Activated T-cell treated with anti-CD3 and anti-CD28 coated beads, Interleukin-2, amount 50 U/mL, for 24 hours (primary cell): ENCODE results near the gene EEF2K.
"Not testable (repeated sequence)": the region's sequence is repeated elsewhere in the genome, so short reads cannot be mapped to it uniquely, and the experiment has no call there.

ENCODE experiments used
- DNase-seq: peaks from one replicate; pipeline ENCODE4 v3.0.0-alpha.2; 2020
- H3K27ac Mint-ChIP-seq: 2 replicates; pipeline ENCODE4 v1.8.0; 2020; ENCODE audit warnings: mild to moderate bottlenecking, mixed read lengths
- H3K27me3 Mint-ChIP-seq: 2 replicates; pipeline ENCODE4 v1.8.0; 2020; ENCODE audit warnings: mixed read lengths
- H3K36me3 Mint-ChIP-seq: 2 replicates; pipeline ENCODE4 v1.8.0; 2020; ENCODE audit warnings: low read depth, mixed read lengths
- H3K4me1 Mint-ChIP-seq: 2 replicates; pipeline ENCODE4 v1.8.0; 2020; ENCODE audit warnings: low read depth, mixed read lengths
- H3K4me3 Mint-ChIP-seq: 2 replicates; pipeline ENCODE4 v1.8.0; 2020; ENCODE audit warnings: mild to moderate bottlenecking, moderate library complexity, mixed read lengths
- H3K9me3 Mint-ChIP-seq: 2 replicates; pipeline ENCODE4 v1.8.0; 2020; ENCODE audit warnings: mixed read lengths

The EEF2K gene

GRCh38 chr16:22195695-22196558, 10.2 kb upstream of the EEF2K start:
- peaks cover 5% of the 10 kb centered on the region for H3K9me3 Mint-ChIP-seq
- peak; percentile 98 for DNase-seq
- H3K27ac Mint-ChIP-seq, result peak overlapping the region; percentile 99
- peaks cover 3% of the 10 kb centered on the region for H3K27me3 Mint-ChIP-seq
- H3K4me1 Mint-ChIP-seq, result peaks cover 49% of the 10 kb centered on the region
- no peaks in the 10 kb centered on the region for H3K36me3 Mint-ChIP-seq
- H3K4me3 Mint-ChIP-seq, result peak overlapping the region; percentile 82

DNA sequence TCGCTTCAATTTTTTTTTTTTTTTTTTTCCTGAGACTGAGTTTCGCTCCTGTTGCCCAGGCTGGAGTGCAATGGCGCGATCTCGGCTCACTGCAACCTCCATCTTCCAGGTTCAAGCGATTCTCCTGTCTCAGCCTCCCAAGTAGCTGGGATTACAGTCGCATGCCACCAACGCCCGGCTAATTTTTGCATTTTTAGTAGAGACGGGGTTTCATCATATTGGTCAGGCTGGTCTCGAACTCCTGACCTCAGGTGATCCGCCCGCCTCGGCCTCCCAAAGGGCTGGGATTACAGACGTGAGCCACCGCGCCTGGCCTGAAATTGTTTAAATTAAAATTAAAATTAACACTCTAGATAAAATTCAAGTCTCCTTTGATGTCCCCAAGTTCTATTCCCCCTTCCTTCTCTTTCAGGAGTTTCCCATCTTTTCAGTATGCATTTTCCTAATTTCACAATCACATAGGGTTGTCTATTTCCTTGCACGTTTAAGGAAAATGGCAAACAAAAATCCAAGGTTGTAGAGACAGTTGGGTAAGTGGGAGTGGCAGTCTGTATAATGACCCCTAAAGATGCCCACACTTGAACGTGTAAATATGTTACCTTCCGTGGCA, 9.4 kb upstream of the EEF2K start:
- H3K36me3 Mint-ChIP-seq, H3K9me3 Mint-ChIP-seq, H3K27ac Mint-ChIP-seq, H3K27me3 Mint-ChIP-seq: not testable (repeated sequence)
- Mint-ChIP-seq H3K4me3 (peak overlapping the region; percentile 82), H3K4me1 (peaks cover 47% of the 10 kb centered on the region)
- DNase-seq, result peak; percentile 41

GRCh38 chr16:22198547-22199293, 7.4 kb upstream of the EEF2K start:
- no peaks in the 10 kb centered on the region for H3K36me3 Mint-ChIP-seq
- no peak for DNase-seq
- H3K4me1 Mint-ChIP-seq, result peaks cover 29% of the 10 kb centered on the region
- no peak overlapping the region for H3K27ac Mint-ChIP-seq
- peaks cover 4% of the 10 kb centered on the region for H3K9me3 Mint-ChIP-seq
- H3K4me3 Mint-ChIP-seq, result no peak overlapping the region
- peaks cover 3% of the 10 kb centered on the region for H3K27me3 Mint-ChIP-seq

DNA sequence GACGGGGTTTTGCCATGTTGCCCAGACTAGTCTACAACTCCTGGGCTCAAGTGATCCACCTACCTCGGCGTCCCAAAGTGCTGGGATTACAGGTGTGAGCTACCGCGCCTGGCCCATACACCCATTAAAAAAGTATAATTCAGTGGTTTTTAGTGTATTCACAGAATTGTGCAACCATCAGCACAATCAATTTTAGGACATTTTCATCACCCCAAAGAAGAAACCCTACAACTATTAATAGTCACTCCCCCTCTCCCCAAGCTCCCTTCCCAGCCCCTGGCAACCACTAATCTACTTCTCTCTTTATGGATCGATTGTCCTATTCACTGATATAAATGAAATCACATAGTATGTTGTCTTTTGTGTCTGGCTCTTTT, 3.8 kb upstream of the EEF2K start:
- Mint-ChIP-seq H3K4me3 (no peak overlapping the region), H3K36me3 (peaks cover 8% of the 10 kb centered on the region), H3K4me1 (peaks cover 16% of the 10 kb centered on the region), H3K27ac (no peak overlapping the region), H3K9me3 (no peaks in the 10 kb centered on the region), H3K27me3 (no peaks in the 10 kb centered on the region)
- DNase-seq, result no peak

DNA sequence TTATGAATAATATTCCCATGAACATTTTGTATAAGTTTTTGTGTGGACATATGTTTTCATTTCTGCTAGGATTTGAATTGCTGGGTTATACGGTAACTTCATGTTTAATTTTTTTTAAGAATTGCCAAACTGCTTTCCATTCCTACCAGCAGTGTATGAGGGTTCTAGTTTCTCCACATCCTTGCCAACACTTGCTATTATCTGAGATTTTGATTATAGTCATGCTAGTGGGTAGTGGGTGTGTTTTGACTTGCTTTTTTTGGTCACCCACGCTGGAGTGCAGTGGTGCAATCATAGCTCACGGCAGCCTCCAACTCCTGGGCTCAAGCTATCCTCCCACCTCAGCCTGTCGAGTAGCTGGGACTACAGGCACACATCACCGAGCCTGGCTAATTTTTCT, 3.0 kb upstream of the EEF2K start:
- Mint-ChIP-seq H3K36me3 (peaks cover 15% of the 10 kb centered on the region), H3K4me3 (no peak overlapping the region), H3K4me1 (peaks cover 24% of the 10 kb centered on the region), H3K27me3 (no peaks in the 10 kb centered on the region), H3K9me3 (no peaks in the 10 kb centered on the region), H3K27ac (no peak overlapping the region)
- DNase-seq, result no peak

DNA sequence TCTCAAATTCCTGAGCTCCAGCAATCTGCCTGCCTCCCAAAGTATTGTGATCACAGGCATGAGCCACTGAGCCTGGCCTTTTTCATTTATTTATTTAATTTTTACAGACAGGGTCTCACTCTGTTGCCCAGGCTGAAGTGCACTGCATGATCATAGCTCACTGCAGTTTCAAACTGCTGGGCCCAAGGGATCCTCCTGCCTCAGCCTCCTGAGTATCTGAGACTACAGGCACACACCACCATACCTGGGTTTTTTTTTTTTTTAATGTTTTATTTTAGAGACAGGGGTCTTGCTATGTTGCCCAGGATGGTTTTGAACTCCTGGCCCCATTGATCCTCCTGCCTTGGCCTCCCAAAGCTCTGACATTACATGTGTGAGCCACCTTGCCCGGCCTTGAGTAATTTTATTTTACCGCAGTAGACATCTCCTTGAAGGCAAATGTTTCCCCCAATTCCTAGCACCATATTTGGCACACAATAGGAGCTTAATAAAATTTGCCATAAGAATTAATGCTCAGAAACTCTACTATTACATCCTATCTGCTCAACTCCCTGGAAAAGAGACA, 1.9 kb upstream of the EEF2K start:
- no peak overlapping the region for H3K27ac Mint-ChIP-seq
- no peaks in the 10 kb centered on the region for H3K27me3 Mint-ChIP-seq
- H3K36me3 Mint-ChIP-seq, result peaks cover 18% of the 10 kb centered on the region
- no peaks in the 10 kb centered on the region for H3K9me3 Mint-ChIP-seq
- no peak overlapping the region for H3K4me3 Mint-ChIP-seq
- DNase-seq, result no peak
- peaks cover 26% of the 10 kb centered on the region for H3K4me1 Mint-ChIP-seq

DNA sequence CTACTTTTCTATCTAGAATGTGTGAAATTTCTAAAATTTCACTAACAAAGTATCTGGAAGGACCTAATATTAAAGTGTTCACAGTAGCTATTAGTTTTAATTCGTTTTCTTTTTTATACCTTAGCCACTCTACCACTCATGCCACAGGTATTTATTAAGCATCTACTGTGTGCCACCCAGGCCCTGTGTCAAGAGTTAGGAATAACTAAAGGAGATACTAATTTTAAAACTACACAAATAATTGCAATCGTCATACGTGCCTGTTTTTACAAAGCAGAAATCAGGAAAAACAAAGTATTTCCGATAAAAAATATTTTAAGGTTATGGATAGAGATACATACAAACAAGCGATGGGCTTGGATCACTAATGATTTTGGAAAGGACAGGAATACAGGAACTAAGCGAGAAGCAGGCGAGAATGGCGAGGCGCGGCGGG, 483 bp upstream of the EEF2K start:
- peak overlapping the region; percentile 84 for H3K27ac Mint-ChIP-seq
- no peak for DNase-seq
- peaks cover 31% of the 10 kb centered on the region for H3K36me3 Mint-ChIP-seq
- no peaks in the 10 kb centered on the region for H3K9me3 Mint-ChIP-seq
- H3K27me3 Mint-ChIP-seq, result no peaks in the 10 kb centered on the region
- H3K4me1 Mint-ChIP-seq, result peaks cover 41% of the 10 kb centered on the region
- H3K4me3 Mint-ChIP-seq, result peak overlapping the region; percentile 95

DNA sequence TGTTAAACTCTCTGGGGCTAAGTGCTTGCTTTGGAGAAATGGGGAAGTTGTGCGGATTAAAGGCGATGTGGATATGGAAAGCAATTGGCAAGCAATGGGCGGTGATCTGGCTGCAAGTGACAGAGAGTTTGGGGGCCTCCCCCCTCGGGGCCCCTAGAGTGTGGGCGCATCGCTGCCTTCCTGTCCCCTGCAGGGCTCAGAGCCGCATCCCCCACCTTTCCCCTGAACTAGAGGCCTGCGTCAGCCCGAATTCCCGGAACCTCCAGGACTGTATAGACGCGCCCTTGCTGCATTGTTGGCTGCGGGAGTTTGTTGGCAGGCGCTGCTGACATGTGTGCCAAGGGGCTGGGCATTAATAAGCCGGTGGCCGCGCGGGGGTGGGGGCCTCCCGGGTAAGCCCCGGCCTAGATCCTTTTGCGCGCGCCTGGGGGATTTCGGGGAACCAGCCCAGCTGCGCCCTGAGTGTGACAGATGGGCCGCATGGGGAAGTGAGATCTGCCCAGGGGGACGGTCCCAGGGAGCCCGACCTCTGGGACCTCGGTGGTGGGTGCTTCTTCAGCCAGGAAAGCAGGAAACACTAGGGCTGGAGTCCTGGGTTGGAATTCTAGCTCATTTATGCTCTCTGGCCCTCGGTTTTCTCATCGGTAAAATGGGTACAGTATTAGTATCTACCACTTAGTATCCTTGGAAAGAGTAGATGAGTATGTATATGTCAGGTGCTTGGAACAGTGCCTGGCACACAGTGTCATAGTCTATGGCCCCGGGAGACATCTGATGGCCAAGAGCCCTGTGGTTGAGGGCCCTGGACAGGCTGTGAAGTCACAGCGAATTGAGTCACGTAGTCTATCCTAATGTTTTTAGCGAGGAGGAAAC, 1.0 kb downstream of the EEF2K start:
- peaks cover 50% of the 10 kb centered on the region for H3K4me1 Mint-ChIP-seq
- H3K27ac Mint-ChIP-seq, result peak overlapping the region; percentile 93
- H3K36me3 Mint-ChIP-seq, result peaks cover 45% of the 10 kb centered on the region
- H3K9me3 Mint-ChIP-seq, result no peaks in the 10 kb centered on the region
- peak overlapping the region; percentile 95 for H3K4me3 Mint-ChIP-seq
- peak; percentile 81 for DNase-seq
- H3K27me3 Mint-ChIP-seq, result no peaks in the 10 kb centered on the region

DNA sequence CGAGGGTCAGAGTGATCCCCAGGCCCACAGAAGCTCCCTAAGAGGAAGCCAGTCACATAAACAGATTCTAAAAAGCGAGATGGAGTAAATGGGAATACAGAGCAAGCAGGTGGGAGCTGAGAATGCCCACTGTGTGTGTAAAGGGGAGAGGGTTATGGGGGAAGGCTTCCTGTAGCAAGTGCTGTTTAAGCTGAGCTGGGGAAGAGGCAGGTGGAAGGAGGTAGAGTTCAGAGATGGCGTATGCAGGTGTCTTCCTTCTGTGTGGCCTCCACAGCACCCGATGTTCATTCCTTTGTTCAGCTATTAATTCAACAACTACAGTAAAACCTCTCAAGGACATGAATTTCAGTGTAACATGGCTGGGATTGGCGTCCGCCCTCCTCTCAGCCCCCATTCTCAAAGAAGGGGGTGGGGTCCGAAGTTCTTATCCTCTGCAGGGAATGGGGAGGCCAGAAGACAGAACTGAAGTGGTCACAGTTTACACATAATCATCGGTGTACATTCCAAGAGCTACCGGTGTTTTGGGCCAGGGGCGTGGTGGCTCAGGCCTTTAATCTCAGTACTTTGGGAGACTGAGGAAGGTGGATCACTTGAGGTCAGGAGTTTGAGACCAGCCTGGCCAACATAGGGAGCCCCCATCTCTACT, 1.8 kb downstream of the EEF2K start:
- Mint-ChIP-seq H3K4me3 (peak overlapping the region; percentile 95), H3K36me3 (peaks cover 52% of the 10 kb centered on the region), H3K27ac (peak overlapping the region; percentile 93), H3K4me1 (peaks cover 50% of the 10 kb centered on the region), H3K27me3 (no peaks in the 10 kb centered on the region), H3K9me3 (no peaks in the 10 kb centered on the region)
- no peak for DNase-seq

GRCh38 chr16:22210285-22210684, 4.2 kb downstream of the EEF2K start:
- DNase-seq, result no peak
- no peaks in the 10 kb centered on the region for H3K27me3 Mint-ChIP-seq
- H3K27ac Mint-ChIP-seq, result peak overlapping the region; percentile 56
- H3K36me3 Mint-ChIP-seq, result peaks cover 75% of the 10 kb centered on the region
- H3K4me3 Mint-ChIP-seq, result no peak overlapping the region
- H3K4me1 Mint-ChIP-seq, result peaks cover 53% of the 10 kb centered on the region
- H3K9me3 Mint-ChIP-seq, result no peaks in the 10 kb centered on the region

DNA sequence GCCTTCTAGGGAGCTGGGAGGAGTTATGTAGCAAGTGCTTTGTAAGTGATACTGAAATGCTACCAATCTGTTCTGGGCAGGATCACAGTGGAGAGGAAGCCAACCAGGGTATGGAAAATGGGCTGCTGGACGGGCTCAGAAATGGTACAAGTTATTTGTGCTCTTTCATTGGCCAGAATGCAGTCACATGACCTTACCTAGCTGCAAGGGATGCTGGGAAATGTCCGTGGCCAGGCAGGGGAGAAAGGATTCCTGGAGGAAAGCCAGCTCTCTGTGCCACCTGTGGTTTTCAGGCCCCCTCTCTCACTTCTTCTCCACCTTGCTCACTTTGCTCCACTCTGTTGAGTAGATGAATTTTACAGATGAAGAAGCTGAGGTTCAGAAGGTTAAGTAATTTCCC, 4.8 kb downstream of the EEF2K start:
- H3K4me1 Mint-ChIP-seq, result peaks cover 50% of the 10 kb centered on the region
- DNase-seq, result no peak
- H3K4me3 Mint-ChIP-seq, result no peak overlapping the region
- H3K9me3 Mint-ChIP-seq, result no peaks in the 10 kb centered on the region
- H3K27me3 Mint-ChIP-seq, result no peaks in the 10 kb centered on the region
- peaks cover 80% of the 10 kb centered on the region for H3K36me3 Mint-ChIP-seq
- peak overlapping the region; percentile 41 for H3K27ac Mint-ChIP-seq

DNA sequence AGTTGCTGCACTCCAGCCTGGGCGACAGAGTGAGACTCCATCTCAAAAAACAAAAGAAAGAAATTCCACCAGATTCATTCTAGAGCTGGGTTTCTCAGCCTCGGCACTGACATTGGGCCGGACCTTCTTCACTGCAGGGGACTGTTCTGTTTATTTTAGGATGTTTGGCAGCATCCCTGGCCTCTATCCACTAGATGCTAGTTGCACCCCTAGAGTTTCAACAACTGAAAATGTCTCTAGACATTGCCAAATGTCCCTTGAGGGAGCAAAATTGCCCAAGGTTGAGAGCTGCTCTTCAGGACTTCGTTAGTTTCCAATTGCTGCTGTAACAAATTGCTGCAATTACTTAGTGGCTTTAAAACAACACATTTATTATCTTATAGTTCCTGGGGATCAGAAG, 7.2 kb downstream of the EEF2K start:
- Mint-ChIP-seq H3K27me3 (no peaks in the 10 kb centered on the region), H3K9me3 (no peaks in the 10 kb centered on the region), H3K4me1 (peaks cover 47% of the 10 kb centered on the region), H3K27ac (no peak overlapping the region), H3K36me3 (peaks cover 73% of the 10 kb centered on the region), H3K4me3 (no peak overlapping the region)
- DNase-seq, result no peak

GRCh38 chr16:22213801-22214200, 7.7 kb downstream of the EEF2K start:
- no peak for DNase-seq
- Mint-ChIP-seq H3K9me3 (no peaks in the 10 kb centered on the region), H3K36me3 (peaks cover 71% of the 10 kb centered on the region), H3K4me3 (no peak overlapping the region), H3K4me1 (peaks cover 42% of the 10 kb centered on the region), H3K27me3 (no peaks in the 10 kb centered on the region), H3K27ac (no peak overlapping the region)
